Mesenteric fat pad (tissue), 1 donor: Measurements from ENCODE around the gene DEFB124. TPM values are rescaled to one million over a fixed set of nuclear protein-coding genes. Genes with fewer than 3 reads are reported as not detected.
"Not testable (repeated sequence)": the region's sequence is repeated elsewhere in the genome, so short reads cannot be mapped to it uniquely, and the experiment has no call there.

Experiments used
- DNase-seq: peaks from one replicate; pipeline ENCODE4 v3.0.0-alpha.2; 2020; ENCODE audit warnings: low spot score
- total RNA-seq: library from RNA; stranded (reverse); fragmentation: NEBNext Ultra II Directional; extraction: Animal tissue kit (Norgen Biotek cat#: 25700); gene quantifications from one replicate; pipeline ENCODE4 v1.2.1, GENCODE V29; 2021
- donor health status: DM: yes; HTN: yes; CAD: no.

DEFB124 gene
- total RNA-seq, 1 donor from 2014 or later, result 1.7 TPM

DNA sequence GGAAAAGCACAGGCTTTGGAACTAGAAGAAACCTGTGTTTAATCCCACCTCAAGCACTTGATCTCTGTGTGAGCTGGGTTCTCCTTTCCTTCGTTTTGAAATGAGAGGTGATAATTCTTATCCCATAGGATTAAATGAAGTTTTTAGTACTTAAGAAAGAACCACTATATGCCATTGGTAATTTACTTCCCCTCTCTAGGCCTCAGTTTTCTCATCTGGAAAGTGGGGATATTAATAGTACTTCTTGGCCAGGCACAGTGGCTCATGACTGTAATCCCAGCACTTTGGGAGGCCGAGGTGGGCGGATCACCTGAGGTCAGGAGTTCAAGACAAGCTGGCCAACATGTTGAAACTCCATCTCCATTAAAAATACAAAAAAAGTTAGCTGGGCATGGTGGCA lies 14.2 kb upstream of the DEFB124 start:
- no peak for DNase-seq

DNA sequence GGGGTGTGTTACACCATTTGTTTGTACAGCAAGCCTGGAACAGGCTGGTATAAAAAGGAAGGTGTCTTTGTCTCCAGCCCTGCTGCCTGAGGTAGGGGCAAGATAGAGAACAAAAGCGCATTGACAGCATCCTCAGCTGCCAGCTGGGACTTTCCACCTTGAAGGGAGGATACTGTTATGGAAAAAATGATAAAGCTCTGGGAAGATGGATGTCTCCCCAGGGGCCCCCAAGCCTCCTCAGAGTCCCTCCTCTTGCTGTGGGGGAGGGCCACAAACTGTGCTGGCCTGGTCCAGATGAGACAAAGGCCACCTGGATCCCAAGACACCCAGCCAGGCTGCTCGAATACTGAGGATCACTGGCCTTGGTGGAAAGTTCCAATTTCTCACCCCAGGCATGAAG lies 13.2 kb upstream of the DEFB124 start:
- DNase-seq, result no peak

DNA sequence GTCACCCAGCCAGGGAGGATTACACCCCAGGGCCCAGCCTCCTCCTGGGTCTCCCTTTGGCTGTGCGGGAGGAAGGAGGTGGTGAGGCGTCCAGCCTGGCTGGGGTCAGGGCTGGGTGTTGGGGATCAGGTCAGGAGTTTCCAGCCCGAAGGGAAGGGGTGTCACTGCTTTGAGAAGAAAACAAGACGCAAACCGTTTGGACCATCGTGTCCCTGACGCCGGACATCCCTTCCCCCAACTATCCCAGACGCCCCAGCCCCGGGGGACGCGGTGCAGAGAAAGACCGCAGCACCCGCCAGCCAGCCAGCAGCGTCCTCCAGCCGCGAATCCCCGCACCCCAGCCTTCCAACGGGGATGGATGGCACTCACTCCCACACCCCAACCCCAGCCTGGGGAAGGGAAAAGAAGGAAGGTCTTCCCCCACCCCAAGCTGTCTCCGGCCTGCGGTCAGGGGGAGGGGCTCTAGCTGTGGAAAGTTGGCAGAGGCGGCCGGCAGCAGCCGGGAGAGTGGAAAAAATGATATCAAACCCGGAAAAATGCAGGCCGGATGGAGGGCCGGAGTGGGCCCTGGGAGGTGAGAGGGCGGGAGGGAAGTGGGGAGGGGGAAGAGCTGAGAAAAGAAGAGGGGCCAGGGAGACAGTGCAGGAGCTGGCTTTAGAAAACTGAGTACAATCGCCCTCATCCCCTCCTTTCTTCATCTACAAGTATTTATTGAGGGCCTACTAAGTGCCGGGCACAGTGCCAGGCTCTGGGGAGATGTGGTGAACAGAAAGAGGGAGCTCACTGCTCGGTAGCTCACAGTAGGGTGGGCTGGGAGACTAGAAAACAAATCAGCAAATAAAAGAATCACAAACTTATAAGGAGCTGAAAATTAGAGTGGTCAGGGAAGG lies 10.8 kb upstream of the DEFB124 start:
- no peak for DNase-seq

DNA sequence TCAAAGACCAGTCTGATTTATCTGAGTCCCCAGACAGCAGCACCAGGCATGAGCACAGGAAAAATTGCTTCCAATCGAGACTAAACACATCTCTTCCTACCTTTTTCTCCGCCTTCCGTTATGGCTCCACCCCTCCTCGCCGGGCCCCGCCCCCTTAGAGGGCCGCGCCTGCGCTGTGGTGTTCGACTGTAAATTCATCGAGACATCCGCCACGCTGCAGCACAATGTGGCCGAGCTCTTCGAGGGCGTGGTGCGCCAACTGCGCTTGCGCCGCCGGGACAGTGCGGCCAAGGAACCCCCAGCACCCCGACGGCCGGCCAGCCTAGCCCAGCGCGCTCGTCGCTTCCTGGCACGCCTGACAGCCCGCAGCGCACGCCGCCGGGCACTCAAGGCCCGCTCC lies 9.1 kb upstream of the DEFB124 start:
- DNase-seq, result no peak

DNA sequence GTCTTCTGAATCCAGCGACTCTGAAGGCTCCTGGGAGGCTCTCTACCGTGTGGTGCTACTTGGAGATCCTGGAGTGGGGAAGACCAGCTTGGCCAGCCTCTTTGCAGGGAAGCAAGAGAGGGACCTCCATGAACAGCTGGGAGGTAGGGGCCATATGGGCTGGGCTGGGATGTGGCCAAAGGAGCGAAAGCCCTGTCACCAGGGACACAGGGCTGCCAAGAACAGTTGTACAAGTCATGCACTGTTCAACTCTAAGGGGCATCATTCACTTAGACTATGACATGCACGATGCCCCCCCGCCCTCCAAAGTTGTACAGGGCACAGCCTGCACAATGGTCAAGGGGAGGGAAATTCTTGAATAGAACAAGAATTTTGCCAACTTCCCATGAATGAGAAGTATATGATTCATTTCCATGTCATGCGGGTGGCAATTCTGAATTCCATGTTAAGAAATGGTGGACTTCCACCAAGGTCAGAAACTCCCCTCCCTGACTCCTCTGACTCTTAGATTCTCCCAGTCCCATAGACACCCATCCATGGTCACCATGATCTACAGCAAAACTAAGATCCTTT lies 1.8 kb upstream of the DEFB124 start:
- DNase-seq, result no peak

DNA sequence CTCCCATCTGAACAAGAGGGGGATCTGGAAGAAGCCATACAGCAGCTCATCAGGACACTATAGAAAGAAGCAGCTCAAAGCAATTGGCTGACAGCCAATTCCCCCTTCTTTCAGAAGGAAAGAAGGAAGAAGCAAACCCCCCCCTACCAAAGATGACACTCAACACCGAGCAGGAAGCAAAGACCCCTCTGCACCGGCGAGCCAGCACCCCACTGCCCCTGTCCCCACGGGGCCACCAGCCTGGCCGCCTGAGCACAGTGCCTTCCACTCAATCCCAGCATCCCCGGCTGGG lies 1.3 kb upstream of the DEFB124 start:
- no peak for DNase-seq

DNA sequence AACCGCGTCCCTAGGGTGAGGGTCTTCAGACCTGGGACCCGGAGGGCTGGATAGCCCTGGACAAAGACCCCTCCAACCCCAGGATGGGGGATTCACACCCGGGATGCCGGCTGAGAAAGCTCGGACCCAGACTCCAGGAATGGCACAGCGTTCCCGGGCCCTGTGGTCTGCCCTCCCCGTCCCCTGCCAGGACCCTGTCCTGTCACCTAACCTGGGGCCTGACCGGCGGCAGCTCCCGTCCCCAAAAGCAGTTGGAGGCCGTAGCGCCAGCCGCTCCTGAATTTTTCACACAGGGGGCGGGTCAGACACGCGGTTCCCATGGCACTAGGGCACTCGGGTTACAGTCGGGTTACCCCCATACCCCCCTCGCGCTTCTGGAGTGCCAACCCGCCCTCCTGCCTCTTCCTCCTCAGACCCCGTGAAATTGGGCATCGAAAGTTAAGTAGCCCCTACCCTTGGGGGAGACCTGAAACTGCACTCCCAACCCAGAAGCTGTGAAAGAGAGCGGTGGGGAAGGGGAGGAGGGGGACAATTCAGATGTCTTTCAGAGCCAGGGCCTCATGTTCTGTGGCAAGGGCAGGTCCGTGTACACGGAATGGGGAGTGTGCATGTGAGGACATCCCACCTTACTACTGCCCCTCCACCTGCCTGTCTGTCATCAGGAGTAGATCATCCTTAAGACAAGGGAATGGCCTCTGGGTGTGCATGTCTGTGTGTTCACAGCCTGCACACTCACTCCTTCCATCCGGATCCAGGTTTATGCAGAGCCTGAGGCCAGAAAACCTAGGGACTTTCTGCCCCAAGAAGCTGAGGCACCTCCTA lies 756 bp upstream of the DEFB124 start:
- DNase-seq, result no peak

DNA sequence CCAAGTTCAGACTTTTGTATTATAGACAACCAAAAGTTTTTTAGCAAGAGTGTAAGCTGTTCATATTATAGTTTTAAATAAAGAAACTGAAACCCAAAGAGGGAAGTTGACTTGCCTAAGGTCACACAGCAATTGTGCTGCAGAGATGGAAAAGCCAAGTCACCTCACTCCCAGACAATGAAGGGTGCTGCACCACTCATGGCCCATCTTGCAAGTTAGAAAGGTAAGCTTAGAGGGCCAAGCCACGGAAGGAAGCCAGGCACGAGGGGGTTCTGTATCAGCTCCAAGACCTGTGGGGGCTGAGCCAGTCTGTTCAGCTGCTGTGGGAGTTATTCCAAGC lies 860 bp downstream of the DEFB124 start:
- no peak for DNase-seq

DNA sequence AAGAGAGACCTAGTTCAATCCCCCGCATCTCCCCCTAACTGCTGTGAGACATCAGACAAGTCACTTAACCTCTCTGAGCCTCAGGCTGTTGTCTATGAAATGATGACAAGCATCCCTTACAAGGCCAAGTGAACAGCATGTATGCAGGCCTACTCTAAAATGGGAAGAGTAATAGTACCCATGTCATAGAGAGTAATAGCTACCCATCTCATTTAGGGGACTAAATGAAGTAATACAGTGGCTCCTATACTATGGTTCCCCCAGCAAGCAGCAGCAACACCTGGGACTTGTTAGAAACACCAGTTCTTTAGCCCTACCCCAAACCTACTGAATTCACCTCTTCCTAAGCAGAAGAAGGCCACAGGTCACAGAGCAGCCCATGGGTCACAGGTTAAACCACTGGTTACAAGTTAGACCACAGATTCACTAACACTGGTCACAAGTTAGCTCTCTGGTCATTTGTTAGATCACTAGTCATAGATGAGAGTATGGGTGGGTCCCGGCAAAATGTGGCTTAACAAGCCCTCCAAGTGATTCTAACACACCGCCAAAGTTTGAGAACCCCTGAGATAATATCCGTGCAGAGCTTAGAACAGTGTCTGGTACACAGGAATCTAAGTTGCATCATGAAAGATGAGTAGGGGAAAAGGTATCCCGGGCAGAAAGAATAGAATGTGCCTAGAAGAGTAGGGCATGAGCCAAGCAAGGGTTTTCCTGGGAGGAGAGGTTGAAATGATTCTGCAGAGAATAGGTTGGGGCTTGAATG lies 1.4 kb downstream of the DEFB124 start:
- no peak for DNase-seq

DNA sequence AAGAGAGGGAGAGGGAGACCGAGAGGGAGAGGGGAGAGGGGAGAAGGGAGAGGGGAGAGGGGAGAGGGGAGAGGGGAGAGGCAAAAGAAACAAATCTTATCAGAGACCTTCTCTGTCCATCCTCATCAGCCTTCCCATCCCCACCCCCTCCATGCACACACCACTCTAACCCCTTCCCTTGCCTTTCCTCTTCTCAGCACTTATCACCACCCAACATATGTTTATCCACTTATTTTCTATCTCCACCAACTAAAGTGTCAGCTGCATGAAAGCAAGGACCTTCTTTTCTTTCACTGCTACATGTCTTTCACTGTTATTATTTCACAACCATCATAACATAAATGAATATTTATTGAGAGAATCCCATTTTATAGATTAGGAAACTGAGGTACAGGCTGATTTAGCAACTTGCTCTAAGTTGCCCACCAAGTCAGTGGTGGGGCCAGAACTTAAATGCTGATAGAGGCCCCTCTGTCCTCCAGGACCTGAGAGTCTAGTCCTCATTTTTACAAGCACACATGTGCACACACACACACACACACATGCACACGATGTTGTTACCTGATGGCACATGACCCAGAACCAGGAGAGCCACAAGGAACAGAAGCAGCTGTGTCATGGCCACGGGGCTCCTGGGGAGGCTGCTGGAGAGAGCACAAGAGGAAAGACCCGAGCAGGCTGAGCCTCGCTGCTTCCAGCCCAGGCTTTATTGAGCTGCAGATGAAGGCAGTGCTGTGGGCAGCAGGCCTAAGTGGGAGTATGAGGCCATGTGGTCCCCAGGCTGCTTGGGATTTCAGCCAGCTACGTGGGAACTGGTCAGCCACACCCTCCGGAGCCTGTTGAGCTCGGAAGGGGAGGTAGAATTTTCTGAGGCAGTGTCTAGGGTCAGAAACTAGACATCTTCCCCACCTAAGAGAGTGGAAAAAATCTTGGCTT lies 2.3 kb downstream of the DEFB124 start:
- no peak for DNase-seq

DNA sequence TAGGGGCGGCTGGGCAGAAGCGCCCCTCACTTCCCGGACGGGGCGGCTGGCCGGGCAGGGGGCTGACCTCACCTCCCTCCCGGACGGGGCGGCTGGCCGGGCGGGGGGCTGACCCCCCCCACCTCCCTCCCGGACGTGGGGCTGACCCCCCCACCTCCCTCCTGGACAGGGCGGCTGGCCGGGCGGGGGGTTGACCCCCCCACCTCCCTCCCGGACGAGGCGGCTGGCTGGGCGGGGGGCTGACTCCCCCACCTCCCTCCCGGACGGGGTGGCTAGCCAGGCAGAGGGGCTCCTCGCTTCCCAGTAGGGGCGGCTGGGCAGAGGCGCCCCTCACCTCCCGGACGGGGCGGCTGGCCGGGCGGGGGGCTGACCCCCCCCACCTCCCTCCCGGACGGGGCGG lies 4.0 kb downstream of the DEFB124 start:
- not testable (repeated sequence) for DNase-seq

DNA sequence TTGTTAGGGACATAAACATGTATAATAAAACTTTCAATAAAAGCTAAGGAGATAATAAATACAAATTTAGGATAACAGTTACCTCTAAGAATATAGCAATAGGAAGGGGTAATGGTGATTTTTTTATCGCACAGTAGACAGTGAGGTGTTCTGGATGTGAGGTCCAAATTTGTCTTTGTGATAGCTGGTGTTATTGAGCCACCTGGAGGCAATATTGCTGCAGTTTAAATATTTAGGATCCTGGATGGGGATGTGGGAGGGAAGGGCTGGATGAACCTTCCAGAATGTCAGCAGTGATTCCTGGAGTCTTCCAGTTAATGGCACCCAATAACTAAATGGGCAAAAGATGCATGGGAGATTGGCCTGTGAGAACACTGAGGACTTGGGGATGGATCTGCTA lies 20.6 kb downstream of the DEFB124 start:
- DNase-seq, result no peak

DNA sequence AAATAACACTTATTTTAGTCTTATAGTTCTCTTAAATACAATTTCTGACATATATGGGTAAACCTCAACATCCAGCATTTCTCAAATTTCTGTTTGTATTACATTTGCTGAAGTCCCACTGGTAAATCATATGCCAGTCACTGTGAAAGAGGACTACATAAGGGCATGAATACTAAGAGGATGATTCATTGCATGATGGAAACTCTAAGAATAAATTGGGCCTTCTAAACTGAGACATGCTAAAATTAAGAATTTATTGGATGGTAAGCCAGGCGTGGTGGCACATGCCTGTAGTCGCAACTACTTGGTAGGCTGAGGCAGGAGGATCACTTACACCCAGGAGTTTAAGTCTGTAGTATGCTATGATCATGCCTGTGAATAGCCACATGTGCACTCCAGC lies 22.4 kb downstream of the DEFB124 start:
- no peak for DNase-seq

DNA sequence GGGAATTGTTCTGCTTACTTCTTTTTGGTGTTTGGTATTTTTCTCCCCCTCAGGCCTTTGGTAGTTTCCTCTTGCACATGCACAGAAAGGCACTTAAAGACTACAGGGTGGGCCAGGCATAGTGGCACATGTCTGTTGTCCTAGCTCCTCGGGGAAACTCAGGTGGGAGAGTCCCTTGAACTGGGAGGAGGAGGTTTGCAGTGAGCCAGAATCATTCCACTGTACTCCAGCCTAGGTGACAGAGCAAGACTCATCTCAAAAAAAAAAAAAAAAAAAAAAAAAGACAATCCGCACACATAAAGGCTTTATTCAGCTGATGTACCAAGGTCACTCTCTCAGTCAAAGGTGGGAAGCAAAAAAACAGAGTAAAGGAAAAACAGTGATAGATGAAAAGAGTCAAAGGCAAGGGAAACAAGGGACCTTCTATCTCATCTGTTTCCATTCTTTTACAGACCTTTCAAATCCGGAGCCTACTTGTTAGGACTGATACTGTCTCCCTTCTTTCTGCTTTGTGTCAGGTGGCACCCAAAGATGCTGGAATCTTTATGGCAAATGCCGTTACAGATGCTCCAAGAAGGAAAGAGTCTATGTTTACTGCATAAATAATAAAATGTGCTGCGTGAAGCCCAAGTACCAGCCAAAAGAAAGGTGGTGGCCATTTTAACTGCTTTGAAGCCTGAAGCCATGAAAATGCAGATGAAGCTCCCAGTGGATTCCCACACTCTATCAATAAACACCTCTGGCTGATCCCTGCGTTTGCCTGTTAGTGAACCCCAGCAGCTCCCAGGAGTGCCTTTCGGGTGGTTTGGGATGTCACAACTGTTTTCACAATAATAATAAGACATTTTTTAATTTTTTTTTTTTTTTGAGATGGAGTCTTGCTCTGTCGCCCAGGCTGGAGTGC lies 25.2 kb downstream of the DEFB124 start:
- no peak for DNase-seq

DNA sequence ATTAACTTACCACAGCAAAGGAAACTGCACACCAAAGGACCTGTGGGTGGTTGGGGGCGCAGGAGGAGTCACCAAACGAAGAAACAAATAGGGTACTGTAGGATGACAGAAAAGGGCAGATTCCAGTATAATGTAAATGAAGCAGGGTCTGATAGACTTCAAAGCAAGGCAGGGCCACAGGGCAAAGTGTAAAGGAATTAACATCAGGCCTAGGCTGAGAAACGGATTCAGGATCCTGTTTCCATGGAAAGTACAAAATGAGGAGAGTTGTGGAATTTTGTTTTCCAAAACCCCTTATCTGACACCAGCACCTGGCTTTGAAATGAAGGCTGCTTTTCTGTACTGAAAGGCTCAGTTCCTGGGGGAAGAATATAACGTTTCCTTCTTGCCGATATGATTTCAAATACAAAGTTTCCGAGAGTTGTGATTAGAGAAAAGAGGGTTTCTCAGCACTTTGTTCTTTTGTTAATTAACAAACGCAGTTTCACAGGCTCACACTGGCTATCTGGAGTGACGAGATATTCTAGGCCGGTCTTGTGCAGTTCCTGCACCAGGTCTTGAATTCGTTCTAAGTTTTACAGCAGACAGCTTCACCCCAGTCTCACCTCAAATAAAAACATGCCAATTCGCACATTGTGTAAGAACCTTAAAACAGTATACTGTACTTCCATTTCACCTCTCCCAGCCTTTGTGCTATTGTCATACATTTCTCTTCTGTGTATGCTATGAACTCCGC lies 28.7 kb downstream of the DEFB124 start:
- DNase-seq, result no peak

DNA sequence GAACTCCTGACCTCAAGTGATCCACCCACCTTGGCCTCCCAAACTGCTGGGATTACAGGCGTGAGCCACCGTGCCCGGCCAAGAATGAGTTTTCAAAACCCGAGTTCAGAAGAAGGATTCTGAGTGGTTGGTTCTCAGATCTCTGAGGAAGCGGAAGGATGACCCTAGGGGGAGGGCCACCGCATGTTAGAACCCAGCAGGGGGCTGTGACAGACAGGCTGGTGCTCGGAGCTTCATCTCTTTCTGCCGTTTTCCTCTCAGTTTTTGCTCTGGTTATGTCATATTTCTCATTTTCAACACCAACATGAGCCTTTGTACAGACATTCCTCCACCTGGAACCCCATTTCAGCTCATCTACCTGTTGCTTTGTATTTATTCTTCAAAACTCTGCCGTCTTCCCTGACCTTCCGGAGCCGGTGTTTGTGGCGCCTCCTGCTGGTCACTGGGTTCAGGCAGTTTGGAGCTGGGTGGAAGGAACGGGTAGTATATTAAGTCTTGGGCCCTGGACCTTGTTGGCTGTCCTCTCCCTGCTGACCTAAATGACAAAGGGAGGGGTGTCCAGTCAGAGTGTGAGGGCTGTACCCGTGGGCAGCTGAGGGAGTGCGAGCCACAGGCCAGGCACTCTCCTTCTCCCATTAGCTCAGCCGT lies 34.8 kb downstream of the DEFB124 start, which contains the start of gene DEFB123:
Gene DEFB123, plus strand, starts transcription at position 621 of the 648 bp plus-strand sequence. CDS start 67 bp downstream, outside the sequence.
- no peak for DNase-seq

DNA sequence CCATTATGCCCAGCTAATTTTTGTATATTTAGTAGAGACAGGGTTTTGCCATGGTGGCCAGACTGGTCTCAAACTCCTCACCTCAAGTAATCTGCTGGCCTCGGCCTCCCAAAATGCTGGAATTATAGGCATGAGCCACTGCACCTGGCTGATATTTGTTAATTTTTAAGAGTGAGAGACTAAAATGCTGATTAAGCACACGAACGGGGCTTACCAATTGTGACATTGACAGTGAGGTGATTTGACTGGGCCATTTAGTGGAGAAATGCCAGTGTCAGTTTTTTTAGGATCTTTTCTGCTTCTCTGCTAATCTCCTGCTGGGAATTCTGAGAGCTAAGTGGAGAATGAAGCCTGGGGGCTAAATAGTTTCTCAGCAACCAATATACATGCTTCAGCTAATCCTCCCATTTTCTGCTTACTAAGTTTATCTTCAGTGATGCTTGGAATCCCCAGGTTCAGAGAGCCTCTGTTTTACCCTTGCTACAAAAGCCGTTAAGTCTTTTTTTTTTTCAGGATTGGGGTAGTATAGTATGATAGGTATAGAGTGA lies 44.3 kb downstream of the DEFB124 start:
- no peak for DNase-seq

DNA sequence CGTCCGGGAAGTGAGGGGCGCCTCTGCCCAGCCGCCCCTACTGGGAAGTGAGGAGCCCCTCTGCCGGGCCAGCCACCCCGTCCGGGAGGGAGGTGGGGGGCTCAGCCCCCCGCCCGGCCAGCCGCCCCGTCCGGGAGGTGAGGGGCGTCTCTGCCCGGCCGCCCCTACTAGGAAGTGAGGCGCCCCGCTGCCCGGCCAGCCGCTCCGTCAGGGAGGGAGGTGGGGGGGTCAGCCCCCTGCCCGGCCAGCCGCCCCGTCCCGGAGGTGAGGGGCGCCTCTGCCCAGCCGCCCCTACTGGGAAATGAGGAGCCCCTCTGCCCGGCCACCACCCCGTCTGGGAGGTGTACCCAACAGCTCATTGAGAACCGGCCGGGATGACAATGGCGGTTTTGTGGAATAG lies 47.4 kb downstream of the DEFB124 start:
- DNase-seq, result not testable (repeated sequence)
